ENCODE measurements around the gene MYOG. TPM values are rescaled to one million over a fixed set of nuclear protein-coding genes. Genes with fewer than 3 reads are reported as not detected.

Gene MYOG
- polyA plus RNA-seq, 3 donors: 0.14 TPM; not detected in 1

- DNase-seq (ENCODE audit: low read depth in 3 of 3, low spot score in 2 of 3): no peak
Measured at GRCh38 chr1:203049077-203049476, 36.7 kb downstream of the MYOG start.

GRCh38 chr1:203048555-203049051 lies 37.2 kb downstream of the MYOG start:
- DNase-seq (ENCODE audit: low read depth in 3 of 3, low spot score in 2 of 3): no peak

GRCh38 chr1:203048086-203048485 lies 37.7 kb downstream of the MYOG start:
- DNase-seq (ENCODE audit: low read depth in 3 of 3, low spot score in 2 of 3): no peak

GRCh38 chr1:203046984-203047630 lies 38.7 kb downstream of the MYOG start:
- no peak for DNase-seq (ENCODE audit: low read depth in 3 of 3, low spot score in 2 of 3)

- no peak for DNase-seq (ENCODE audit: low read depth in 3 of 3, low spot score in 2 of 3)
Measured at GRCh38 chr1:203045821-203046594, 39.8 kb downstream of the MYOG start.

GRCh38 chr1:203045336-203045735 lies 40.5 kb downstream of the MYOG start:
- no peak for DNase-seq (ENCODE audit: low read depth in 3 of 3, low spot score in 2 of 3)

GRCh38 chr1:203044546-203045250 lies 41.1 kb downstream of the MYOG start:
- DNase-seq (ENCODE audit: low read depth in 3 of 3, low spot score in 2 of 3): no peak

- no peak for DNase-seq (ENCODE audit: low read depth in 3 of 3, low spot score in 2 of 3)
Measured at GRCh38 chr1:203043830-203044545, 41.8 kb downstream of the MYOG start.

- DNase-seq (ENCODE audit: low read depth in 3 of 3, low spot score in 2 of 3): no peak
Measured at GRCh38 chr1:203041351-203041932, 44.4 kb downstream of the MYOG start.

- DNase-seq (ENCODE audit: low read depth in 3 of 3, low spot score in 2 of 3): no peak
Measured at GRCh38 chr1:203040513-203041275, 45.1 kb downstream of the MYOG start.

GRCh38 chr1:203039609-203040512 lies 46.0 kb downstream of the MYOG start:
- no peak for DNase-seq (ENCODE audit: low read depth in 3 of 3, low spot score in 2 of 3)

- DNase-seq (ENCODE audit: low read depth in 3 of 3, low spot score in 2 of 3): no peak
Measured at GRCh38 chr1:203038891-203039608, 46.8 kb downstream of the MYOG start.

GRCh38 chr1:203038217-203038741 lies 47.5 kb downstream of the MYOG start:
- no peak for DNase-seq (ENCODE audit: low read depth in 3 of 3, low spot score in 2 of 3)

- DNase-seq (ENCODE audit: low read depth in 3 of 3, low spot score in 2 of 3): no peak
Measured at GRCh38 chr1:203037509-203038190, 48.2 kb downstream of the MYOG start.

GRCh38 chr1:203036537-203036936 lies 49.3 kb downstream of the MYOG start:
- no peak for DNase-seq (ENCODE audit: low read depth in 3 of 3, low spot score in 2 of 3)

GRCh38 chr1:203036135-203036534 lies 49.7 kb downstream of the MYOG start:
- no peak for DNase-seq (ENCODE audit: low read depth in 3 of 3, low spot score in 2 of 3)

Data from right renal cortex interstitium (tissue), 3 donors.